K562 (cell line): Measurements from ENCODE around the gene PAEP. TPM values are rescaled to one million over a fixed set of nuclear protein-coding genes. Genes with fewer than 3 reads are reported as not detected.

Experiments
- ATAC-seq: fragments of 200-7000 bp; cut with Tn5 transposase; 3 replicates; pipeline ENCODE4 v1.9.1; 2020; ENCODE audit warnings: moderate library complexity
- BruUV-seq: library from RNA; stranded (reverse); fragments of 400-500 nt; replicated peaks from 2 replicates; lab custom pipeline; 2021; lab: Mats Ljungman, UMichigan
- CTCF ChIA-PET: fragments of 300-600 bp; formaldehyde crosslinking; extraction: SDS; loops from one replicate; lab custom pipeline; 2021; ENCODE audit warnings: low intra/inter-chr PET ratio; lab: Yijun Ruan, JAX
- POLR2A ChIA-PET: fragments of 300-600, 350-650 bp; sonication (Branson Sonifier 250); formaldehyde crosslinking; extraction: SDS; loops from one replicate; lab custom pipeline; 2021; ENCODE audit warnings: antibody characterized with exemption, inconsistent platforms; lab: Yijun Ruan, JAX
- DNase-seq, 4 experiments: peaks; one replicate each; pipeline versions ENCODE4 v3.0.0 to v3.0.0-alpha.2; 2011 to 2018; ENCODE audit warnings: low spot score in 3 of 4, mixed read lengths in 3 of 4; ENCODE audit errors: extremely low read depth in 1 of 4
- FAIRE-seq: peaks from 2 replicates; lab custom pipeline; 2011; peaks lifted over from hg19 to GRCh38; lab: Jason Lieb, UNC
- H2AFZ ChIP-seq: 2 replicates; pipeline ENCODE4 v1.6.0; 2011; ENCODE audit warnings: low read depth, low read length, control low read depth, inconsistent platforms
- H3K27ac ChIP-seq: fragments of 200-600 bp; 3 replicates; pipeline ENCODE4 v1.8.0; 2011; ENCODE audit warnings: low read depth, mild to moderate bottlenecking, control low read depth, inconsistent platforms, low read length, moderate library complexity, mixed read lengths; ENCODE audit errors: extremely low read depth
- H3K27me3 ChIP-seq, 2 experiments: fragments of 300-600 bp in 1 of 2; 2 replicates in 1 of 2; 3 replicates in 1 of 2; pipeline versions ENCODE4 v1.6.0 to v1.8.0; 2011; ENCODE audit warnings: inconsistent platforms in 2 of 2, low read length in 2 of 2, mild to moderate bottlenecking in 1 of 2, mixed read lengths in 1 of 2, moderate library complexity in 1 of 2; ENCODE audit not compliant: control insufficient read depth in 2 of 2, insufficient read depth in 2 of 2
- H3K36me3 ChIP-seq: fragments of 300-600 bp; 3 replicates; pipeline ENCODE4 v1.8.0; 2011; ENCODE audit warnings: mild to moderate bottlenecking, low read length, inconsistent platforms; ENCODE audit not compliant: control insufficient read depth, insufficient read depth
- H3K4me1 ChIP-seq, 2 experiments: fragments of 200-600 bp in 1 of 2; replicated peaks in 1 of 2; 2 replicates in 1 of 2; 3 replicates in 1 of 2; pipeline versions ENCODE4 v1.5.1 to v1.8.0; 2011; ENCODE audit warnings: inconsistent platforms in 2 of 2, low read length in 2 of 2, mild to moderate bottlenecking in 1 of 2, mixed read lengths in 1 of 2, moderate library complexity in 1 of 2; ENCODE audit not compliant: control insufficient read depth in 2 of 2, insufficient read depth in 2 of 2
- H3K4me2 ChIP-seq: 2 replicates; pipeline ENCODE4 v1.6.1; 2011; ENCODE audit warnings: low read length, control low read depth, inconsistent platforms, mixed read lengths; ENCODE audit not compliant: insufficient read depth
- H3K4me3 ChIP-seq: fragments of 200-600 bp; sonication (generic), shearing (Covaris generic); 2 replicates; pipeline ENCODE4 v1.5.1; 2016; ENCODE audit warnings: control low read depth, inconsistent platforms
- H3K79me2 ChIP-seq: fragments of 200-600 bp; 3 replicates; pipeline ENCODE4 v1.8.0; 2011; ENCODE audit warnings: low read length, inconsistent platforms; ENCODE audit not compliant: control insufficient read depth, insufficient read depth
- H3K9ac ChIP-seq, 2 experiments: 2 replicates each; pipeline versions ENCODE4 v1.6.0 to v1.6.1; 2011; ENCODE audit warnings: low read depth in 2 of 2, low read length in 2 of 2, control low read depth in 1 of 2, inconsistent platforms in 1 of 2, mild to moderate bottlenecking in 1 of 2, mixed read lengths in 1 of 2; ENCODE audit not compliant: insufficient read depth in 1 of 2
- H3K9me1 ChIP-seq: one replicate; pipeline ENCODE4 v1.6.0; 2011; ENCODE audit warnings: inconsistent platforms, mild to moderate bottlenecking, low read length, moderate library complexity; ENCODE audit not compliant: control insufficient read depth, insufficient read depth
- H3K9me3 ChIP-seq: replicated peaks from 2 replicates; pipeline ENCODE4 v1.5.1; 2011; ENCODE audit warnings: low read depth, low read length, inconsistent platforms; ENCODE audit not compliant: control insufficient read depth, insufficient read depth
- H4K20me1 ChIP-seq: replicated peaks from 2 replicates; pipeline ENCODE4 v1.6.1; 2011; ENCODE audit warnings: low read length, inconsistent platforms, mixed read lengths; ENCODE audit not compliant: control insufficient read depth, insufficient read depth
- WGBS: fragments of 100-300 bp; shearing (Covaris generic); methylation state at CpG from one replicate; pipeline ENCODE4 v1.1.6; 2016; ENCODE audit warnings: low coverage, mixed read lengths; ENCODE audit not compliant: insufficient coverage; ENCODE audit errors: missing lambda C conversion rate; 5-methylcytosine and 5-hydroxymethylcytosine counted together
- in situ Hi-C: fragments of 300-500 bp; cut with MboI; formaldehyde crosslinking; loops from 4 replicates; pipeline ENCODE4 v1.15.0; 2018; ENCODE audit warnings: inconsistent platforms, mixed read lengths
- intact Hi-C: fragments of 100-400 bp; cut with micrococcal nuclease; formaldehyde crosslinking; loops from 2 replicates; pipeline ENCODE4 v1.14.2; 2022
- polyA plus RNA-seq, 8 experiments: library from polyadenylated mRNA; depleted of rRNA in 4 of 8; stranded (reverse) in 5 of 8; unstranded in 3 of 8; fragments of >200 nt; fragmentation: Nextera tagmentation in 2 of 8; fragmentation: Illumina TruSeq in 1 of 8; extraction: Ambion mirVana in 2 of 8; extraction: Trizol in 1 of 8; gene quantifications; 2 replicates each; pipeline versions ENCODE4 v1.2.1 to v1.2.3, GENCODE V29; 2011 to 2014; ENCODE audit warnings: inconsistent platforms in 1 of 8, missing spikeins in 1 of 8
- total RNA-seq, 7 experiments: library from RNA; depleted of rRNA in 6 of 7; stranded (reverse); fragments of >200 nt in 6 of 7; fragmentation: Illumina TruSeq in 2 of 7; extraction: Trizol in 2 of 7; gene quantifications; 2 replicates each; pipeline versions ENCODE4 v1.2.1 to v1.2.3, GENCODE V29; 2011 to 2021; ENCODE audit warnings: low replicate concordance in 1 of 7
- TF ChIP-seq, protein P1 (sequence below), 2 experiments: fragments of 450-650 bp in 1 of 2; IDR thresholded peaks; 2 replicates each; pipeline ENCODE4 v1.6.1; 2011 to 2017; ENCODE audit warnings: low read depth in 2 of 2, antibody characterized with exemption in 1 of 2, borderline replicate concordance in 1 of 2, low read length in 1 of 2, mild to moderate bottlenecking in 1 of 2, mixed read lengths in 1 of 2; ENCODE audit not compliant: control insufficient read depth in 1 of 2

PAEP gene
- total and polyA plus RNA-seq, 9 of the 15 experiments (the other 6 are each of a cell fraction or from before 2014, with no cell fraction given) = 0.22 to 4.5 (median 0.58) TPM

DNA sequence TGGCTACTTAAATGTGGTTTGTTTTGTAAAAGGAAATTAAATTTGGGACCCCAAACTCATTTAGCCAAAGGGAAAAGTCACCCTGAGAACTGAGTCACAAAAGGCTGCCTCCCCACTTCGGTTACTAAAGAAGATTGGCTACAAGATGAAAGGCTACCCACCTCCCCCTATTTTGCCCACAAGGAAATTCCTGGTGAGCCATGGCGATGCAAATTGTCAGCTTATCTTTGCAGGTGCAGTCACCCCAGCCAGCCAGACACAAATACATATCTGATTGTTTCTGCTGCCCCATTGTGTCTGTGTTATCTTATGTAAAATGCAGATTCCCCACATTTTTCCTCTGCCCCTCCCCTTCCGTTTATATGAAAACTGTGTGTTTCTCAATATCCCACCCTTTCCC is 8.9 kb downstream of the PAEP start:
- H4K20me1 ChIP-seq = no peaks in the 10 kb centered on the region
- H3K4me1 ChIP-seq = peaks cover 0 to 7% of the 10 kb centered on the region in 2 experiments; a peak in 1 of 5 replicates
- ATAC-seq (no peak), FAIRE-seq (no peak), DNase-seq (no peak)
- no peak overlapping the region for H3K27ac ChIP-seq
- in situ Hi-C loops (no loop called here), intact Hi-C loops (no loop called here)
- peaks cover 17 to 45% of the 10 kb centered on the region in 2 experiments; a peak in 4 of 5 replicates for H3K27me3 ChIP-seq
- no peak overlapping the region for H3K4me2 ChIP-seq
- ChIA-PET POLR2A (interaction anchor here (0.5 to 0.6 kb wide), 2 partner anchors 15 to 1641 kb away, joined by 3 read pairs; no protein-coding TSS in a partner anchor), CTCF (no interaction called here)
- H2AFZ ChIP-seq = no peak overlapping the region
- BruUV-seq = no TSS peak
- no peaks in the 10 kb centered on the region for H3K9me1 ChIP-seq
- no peaks in the 10 kb centered on the region for H3K36me3 ChIP-seq
- WGBS = 2% methylated on average over 3 of the region's 3 CpGs
- H3K9ac ChIP-seq = no peak overlapping the region
- H3K9me3 ChIP-seq = no peaks in the 10 kb centered on the region
- TF ChIP-seq, protein P1, sequence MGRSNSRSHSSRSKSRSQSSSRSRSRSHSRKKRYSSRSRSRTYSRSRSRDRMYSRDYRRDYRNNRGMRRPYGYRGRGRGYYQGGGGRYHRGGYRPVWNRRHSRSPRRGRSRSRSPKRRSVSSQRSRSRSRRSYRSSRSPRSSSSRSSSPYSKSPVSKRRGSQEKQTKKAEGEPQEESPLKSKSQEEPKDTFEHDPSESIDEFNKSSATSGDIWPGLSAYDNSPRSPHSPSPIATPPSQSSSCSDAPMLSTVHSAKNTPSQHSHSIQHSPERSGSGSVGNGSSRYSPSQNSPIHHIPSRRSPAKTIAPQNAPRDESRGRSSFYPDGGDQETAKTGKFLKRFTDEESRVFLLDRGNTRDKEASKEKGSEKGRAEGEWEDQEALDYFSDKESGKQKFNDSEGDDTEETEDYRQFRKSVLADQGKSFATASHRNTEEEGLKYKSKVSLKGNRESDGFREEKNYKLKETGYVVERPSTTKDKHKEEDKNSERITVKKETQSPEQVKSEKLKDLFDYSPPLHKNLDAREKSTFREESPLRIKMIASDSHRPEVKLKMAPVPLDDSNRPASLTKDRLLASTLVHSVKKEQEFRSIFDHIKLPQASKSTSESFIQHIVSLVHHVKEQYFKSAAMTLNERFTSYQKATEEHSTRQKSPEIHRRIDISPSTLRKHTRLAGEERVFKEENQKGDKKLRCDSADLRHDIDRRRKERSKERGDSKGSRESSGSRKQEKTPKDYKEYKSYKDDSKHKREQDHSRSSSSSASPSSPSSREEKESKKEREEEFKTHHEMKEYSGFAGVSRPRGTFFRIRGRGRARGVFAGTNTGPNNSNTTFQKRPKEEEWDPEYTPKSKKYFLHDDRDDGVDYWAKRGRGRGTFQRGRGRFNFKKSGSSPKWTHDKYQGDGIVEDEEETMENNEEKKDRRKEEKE (IDR thresholded peaks at IDR 0.05; ENCODE audit: borderline replicate concordance in 1 of 2, control insufficient read depth in 1 of 2, low read depth in 2 of 2, low read length in 1 of 2) = no peak
- no peak overlapping the region for H3K4me3 ChIP-seq
- H3K79me2 ChIP-seq = no peaks in the 10 kb centered on the region
